Measurements from ENCODE around the gene KDM4F. TPM values are rescaled to one million over a fixed set of nuclear protein-coding genes. Genes with fewer than 3 reads are reported as not detected.

Gene KDM4F
- total RNA-seq, 1 donor from 2014 or later: not detected

- no peak for DNase-seq (ENCODE audit: extremely low spot score, unreplicated experiment)
- no peaks in the 10 kb centered on the region for H3K9me3 Mint-ChIP-seq (ENCODE audit: unreplicated experiment)
- peaks cover 64% of the 10 kb centered on the region for H3K27me3 Mint-ChIP-seq (ENCODE audit: unreplicated experiment)
- TF ChIP-seq, protein P1, sequence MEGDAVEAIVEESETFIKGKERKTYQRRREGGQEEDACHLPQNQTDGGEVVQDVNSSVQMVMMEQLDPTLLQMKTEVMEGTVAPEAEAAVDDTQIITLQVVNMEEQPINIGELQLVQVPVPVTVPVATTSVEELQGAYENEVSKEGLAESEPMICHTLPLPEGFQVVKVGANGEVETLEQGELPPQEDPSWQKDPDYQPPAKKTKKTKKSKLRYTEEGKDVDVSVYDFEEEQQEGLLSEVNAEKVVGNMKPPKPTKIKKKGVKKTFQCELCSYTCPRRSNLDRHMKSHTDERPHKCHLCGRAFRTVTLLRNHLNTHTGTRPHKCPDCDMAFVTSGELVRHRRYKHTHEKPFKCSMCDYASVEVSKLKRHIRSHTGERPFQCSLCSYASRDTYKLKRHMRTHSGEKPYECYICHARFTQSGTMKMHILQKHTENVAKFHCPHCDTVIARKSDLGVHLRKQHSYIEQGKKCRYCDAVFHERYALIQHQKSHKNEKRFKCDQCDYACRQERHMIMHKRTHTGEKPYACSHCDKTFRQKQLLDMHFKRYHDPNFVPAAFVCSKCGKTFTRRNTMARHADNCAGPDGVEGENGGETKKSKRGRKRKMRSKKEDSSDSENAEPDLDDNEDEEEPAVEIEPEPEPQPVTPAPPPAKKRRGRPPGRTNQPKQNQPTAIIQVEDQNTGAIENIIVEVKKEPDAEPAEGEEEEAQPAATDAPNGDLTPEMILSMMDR (IDR thresholded peaks at IDR 0.05): no peak
- no peaks in the 10 kb centered on the region for H3K36me3 Mint-ChIP-seq (ENCODE audit: unreplicated experiment)
- no peaks in the 10 kb centered on the region for H3K4me1 Mint-ChIP-seq (ENCODE audit: unreplicated experiment)
- H3K27ac Mint-ChIP-seq (ENCODE audit: unreplicated experiment): no peak overlapping the region
- H3K4me3 Mint-ChIP-seq (ENCODE audit: unreplicated experiment): no peak overlapping the region
Measured at GRCh38 chr11:95045812-95046211, 3.4 kb upstream of the KDM4F start.

DNA sequence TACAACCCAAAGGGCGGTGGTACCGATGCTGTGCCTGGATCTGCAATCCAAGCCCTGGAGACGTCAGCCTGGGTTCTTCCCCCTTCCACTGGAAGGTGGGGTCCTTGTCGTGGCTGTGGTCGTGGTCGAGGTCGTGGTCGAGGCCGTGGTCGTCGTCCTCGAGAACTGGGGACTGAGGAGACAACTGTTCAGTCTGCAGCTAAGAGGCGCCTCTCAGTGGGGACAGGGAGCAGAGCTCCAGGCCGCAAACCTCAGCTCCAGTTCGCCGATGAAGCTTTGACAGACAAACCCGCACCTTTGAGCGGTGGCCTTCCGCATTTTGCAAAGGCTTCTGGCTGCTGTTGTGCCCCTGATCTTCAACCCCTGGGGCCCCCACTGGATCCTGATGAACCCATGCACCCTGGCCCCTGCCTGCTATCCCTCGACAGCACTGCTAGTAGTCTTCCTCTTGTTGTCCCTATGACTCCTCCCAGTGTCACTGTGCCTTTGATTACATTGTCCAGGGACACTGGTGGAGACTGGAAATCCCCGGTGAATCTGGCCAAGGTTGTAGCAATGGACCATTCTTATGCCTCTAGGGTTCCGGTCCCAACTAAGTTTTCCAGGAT lies 1.5 kb downstream of the KDM4F start:
- TF ChIP-seq, protein P1 (IDR thresholded peaks at IDR 0.05): no peak
- Mint-ChIP-seq H3K9me3 (ENCODE audit: unreplicated experiment) (no peaks in the 10 kb centered on the region), H3K27ac (ENCODE audit: unreplicated experiment) (no peak overlapping the region), H3K27me3 (ENCODE audit: unreplicated experiment) (peaks cover 59% of the 10 kb centered on the region), H3K4me3 (ENCODE audit: unreplicated experiment) (no peak overlapping the region), H3K4me1 (ENCODE audit: unreplicated experiment) (no peaks in the 10 kb centered on the region), H3K36me3 (ENCODE audit: unreplicated experiment) (no peaks in the 10 kb centered on the region)
- no peak for DNase-seq (ENCODE audit: extremely low spot score, unreplicated experiment)

- Mint-ChIP-seq H3K27ac (ENCODE audit: unreplicated experiment) (no peak overlapping the region), H3K4me3 (ENCODE audit: unreplicated experiment) (no peak overlapping the region), H3K27me3 (ENCODE audit: unreplicated experiment) (peaks cover 37% of the 10 kb centered on the region), H3K9me3 (ENCODE audit: unreplicated experiment) (no peaks in the 10 kb centered on the region), H3K4me1 (ENCODE audit: unreplicated experiment) (no peaks in the 10 kb centered on the region), H3K36me3 (ENCODE audit: unreplicated experiment) (no peaks in the 10 kb centered on the region)
- TF ChIP-seq, protein P1 (IDR thresholded peaks at IDR 0.05): no peak
- DNase-seq (ENCODE audit: extremely low spot score, unreplicated experiment): no peak
Measured at GRCh38 chr11:95054356-95054755, 5.1 kb downstream of the KDM4F start.

- Mint-ChIP-seq H3K36me3 (ENCODE audit: unreplicated experiment) (no peaks in the 10 kb centered on the region), H3K27ac (ENCODE audit: unreplicated experiment) (no peak overlapping the region), H3K4me3 (ENCODE audit: unreplicated experiment) (no peak overlapping the region), H3K9me3 (ENCODE audit: unreplicated experiment) (no peaks in the 10 kb centered on the region), H3K27me3 (ENCODE audit: unreplicated experiment) (peaks cover 40% of the 10 kb centered on the region), H3K4me1 (ENCODE audit: unreplicated experiment) (no peaks in the 10 kb centered on the region)
- TF ChIP-seq, protein P1 (IDR thresholded peaks at IDR 0.05): no peak
- DNase-seq (ENCODE audit: extremely low spot score, unreplicated experiment): no peak
Measured at GRCh38 chr11:95055283-95055897, 6.2 kb downstream of the KDM4F start.

GRCh38 chr11:95057959-95058358 lies 8.7 kb downstream of the KDM4F start:
- Mint-ChIP-seq H3K27ac (ENCODE audit: unreplicated experiment) (no peak overlapping the region), H3K4me1 (ENCODE audit: unreplicated experiment) (no peaks in the 10 kb centered on the region), H3K27me3 (ENCODE audit: unreplicated experiment) (peaks cover 61% of the 10 kb centered on the region), H3K4me3 (ENCODE audit: unreplicated experiment) (no peak overlapping the region), H3K36me3 (ENCODE audit: unreplicated experiment) (no peaks in the 10 kb centered on the region), H3K9me3 (ENCODE audit: unreplicated experiment) (no peaks in the 10 kb centered on the region)
- TF ChIP-seq, protein P1 (IDR thresholded peaks at IDR 0.05): no peak
- no peak for DNase-seq (ENCODE audit: extremely low spot score, unreplicated experiment)

Measured in osteocyte (in vitro differentiated cells).